SH-SY5Y (cell line): ENCODE measurements around the gene ANXA3.

Source experiments
- GATA2 ChIP-seq: IDR thresholded peaks from 2 replicates; pipeline ENCODE4 v1.6.1; 2011; ENCODE audit warnings: mild to moderate bottlenecking, low read depth, low read length
- GATA3 ChIP-seq: IDR thresholded peaks from 2 replicates; pipeline ENCODE4 v1.6.1; 2011; ENCODE audit warnings: low read depth, mild to moderate bottlenecking, low read length, moderate library complexity

- TF ChIP-seq GATA2 (no peak), GATA3 (no peak)
Observed at GRCh38 chr4:78533854-78534253, 17.7 kb upstream of the ANXA3 start.
